H1 (cell line): Measurements from ENCODE around the gene FGF5. TPM values are rescaled to one million over a fixed set of nuclear protein-coding genes. Genes with fewer than 3 reads are reported as not detected.

Experiments used
- CTCF ChIA-PET: fragments of 300-600 bp; sonication (Branson Sonifier 250); formaldehyde crosslinking; loops from one replicate; lab custom pipeline; 2021; ENCODE audit not compliant: partially characterized antibody; lab: Charles Lee
- POLR2A ChIA-PET: fragments of 300-600 bp; sonication (Branson Sonifier 250); formaldehyde crosslinking; loops from one replicate; lab custom pipeline; 2021; ENCODE audit warnings: inconsistent platforms; ENCODE audit not compliant: partially characterized antibody; lab: Charles Lee
- DNase-seq, 2 experiments: peaks; one replicate each; pipeline versions ENCODE4 v3.0.0 to v3.0.0-alpha.2; 2010 to 2022; ENCODE audit warnings: low spot score in 2 of 2, low read depth in 1 of 2, mixed read lengths in 1 of 2
- FAIRE-seq: peaks from 2 replicates; lab custom pipeline; 2011; peaks lifted over from hg19 to GRCh38; lab: Jason Lieb, UNC
- H2AFZ ChIP-seq: 2 replicates; pipeline ENCODE4 v1.8.1; 2012; ENCODE audit warnings: low read length, inconsistent platforms
- H2AK5ac ChIP-seq: 2 replicates; pipeline ENCODE4 v1.6.1; 2013; ENCODE audit warnings: low read depth, low read length
- H2BK120ac ChIP-seq: replicated peaks from 2 replicates; pipeline ENCODE3; 2013; ENCODE audit warnings: low read depth, low read length, inconsistent platforms
- H2BK12ac ChIP-seq: 2 replicates; pipeline ENCODE4 v1.6.1; 2013; ENCODE audit warnings: low read depth, low read length
- H2BK15ac ChIP-seq: 2 replicates; pipeline ENCODE4 v1.6.1; 2013; ENCODE audit warnings: low read length
- H2BK20ac ChIP-seq: 2 replicates; pipeline ENCODE4 v1.6.1; 2013; ENCODE audit warnings: low read length
- H2BK5ac ChIP-seq: 2 replicates; pipeline ENCODE4 v1.6.1; 2013; ENCODE audit warnings: low read depth, low read length
- H3K14ac ChIP-seq: 2 replicates; pipeline ENCODE4 v1.6.1; 2013; ENCODE audit warnings: inconsistent platforms; ENCODE audit not compliant: insufficient read length
- H3K18ac ChIP-seq: 2 replicates; pipeline ENCODE4 v1.6.1; 2013; ENCODE audit warnings: low read length; ENCODE audit errors: extremely low read depth
- H3K23ac ChIP-seq: 2 replicates; pipeline ENCODE4 v1.6.1; 2013; ENCODE audit warnings: inconsistent platforms; ENCODE audit not compliant: insufficient read length
- H3K23me2 ChIP-seq: 2 replicates; pipeline ENCODE4 v1.6.1; 2013; ENCODE audit warnings: low read depth, low read length
- H3K27ac ChIP-seq: 2 replicates; pipeline ENCODE4 v1.6.1; 2011; ENCODE audit warnings: low read depth, low read length, inconsistent platforms
- H3K27me3 ChIP-seq, 4 experiments: replicated peaks in 1 of 4; 1 replicate in 1 of 4; 2 replicates in 3 of 4; pipeline versions ENCODE4 v1.6.1 to v1.8.1; 2011 to 2013; ENCODE audit warnings: low read length in 3 of 4, mild to moderate bottlenecking in 3 of 4, inconsistent platforms in 2 of 4, mixed read lengths in 2 of 4, moderate library complexity in 1 of 4; ENCODE audit not compliant: control insufficient read depth in 3 of 4, insufficient read depth in 3 of 4; ENCODE audit errors: extremely low read depth in 1 of 4
- H3K36me3 ChIP-seq, 4 experiments: 2 replicates each; pipeline versions ENCODE4 v1.6.1 to v1.8.1; 2011 to 2013; ENCODE audit warnings: mild to moderate bottlenecking in 4 of 4, low read length in 3 of 4, moderate library complexity in 2 of 4, control low read depth in 1 of 4, inconsistent platforms in 1 of 4; ENCODE audit not compliant: insufficient read depth in 4 of 4, control insufficient read depth in 2 of 4
- H3K4ac ChIP-seq: replicated peaks from 2 replicates; pipeline ENCODE3; 2013; ENCODE audit warnings: low read length, low read depth, mixed read lengths, inconsistent platforms; ENCODE audit not compliant: insufficient read length
- H3K4me1 ChIP-seq, 4 experiments: replicated peaks in 1 of 4; 1 replicate in 1 of 4; 2 replicates in 3 of 4; pipeline versions ENCODE4 v1.6.1 to v1.8.1; 2011 to 2013; ENCODE audit warnings: low read length in 3 of 4, inconsistent platforms in 2 of 4, mixed read lengths in 1 of 4; ENCODE audit not compliant: insufficient read depth in 4 of 4, control insufficient read depth in 3 of 4
- H3K4me2 ChIP-seq, 2 experiments: 2 replicates each; pipeline versions ENCODE4 v1.6.1 to v1.8.1; 2011 to 2013; ENCODE audit warnings: low read depth in 2 of 2, low read length in 2 of 2, control low read depth in 1 of 2, inconsistent platforms in 1 of 2, mild to moderate bottlenecking in 1 of 2; ENCODE audit not compliant: insufficient read depth in 1 of 2
- H3K4me3 ChIP-seq, 4 experiments: fragments of 200-600, 300-600 bp in 1 of 4; sonication (generic), shearing (Covaris generic), sonication (Bioruptor Twin) in 1 of 4; 2 replicates each; pipeline versions ENCODE4 v1.5.1 to v1.8.1; 2011 to 2016; ENCODE audit warnings: low read length in 4 of 4, low read depth in 3 of 4, control low read depth in 2 of 4, inconsistent platforms in 2 of 4, mild to moderate bottlenecking in 2 of 4, mixed read lengths in 1 of 4, moderate library complexity in 1 of 4; ENCODE audit not compliant: insufficient read depth in 2 of 4; ENCODE audit errors: extremely low read depth in 1 of 4
- H3K56ac ChIP-seq: replicated peaks from 2 replicates; pipeline ENCODE3; 2013; ENCODE audit warnings: low read depth, mild to moderate bottlenecking, mixed read lengths, low read length, inconsistent platforms; ENCODE audit not compliant: insufficient read length
- H3K79me1 ChIP-seq: 2 replicates; pipeline ENCODE4 v1.6.1; 2013; ENCODE audit warnings: low read depth, low read length, control low read depth
- H3K79me2 ChIP-seq, 2 experiments: 2 replicates each; pipeline versions ENCODE4 v1.6.1 to v1.8.1; 2012 to 2013; ENCODE audit warnings: low read length in 2 of 2, mild to moderate bottlenecking in 2 of 2, inconsistent platforms in 1 of 2; ENCODE audit not compliant: insufficient read depth in 2 of 2, control insufficient read depth in 1 of 2
- H3K9ac ChIP-seq, 4 experiments: replicated peaks in 1 of 4; 1 replicate in 1 of 4; 2 replicates in 3 of 4; pipeline versions ENCODE4 v1.6.1 to v1.8.1; 2011 to 2013; ENCODE audit warnings: low read depth in 3 of 4, low read length in 3 of 4, control low read depth in 2 of 4, mild to moderate bottlenecking in 2 of 4, moderate library complexity in 2 of 4, inconsistent platforms in 1 of 4; ENCODE audit errors: extremely low read depth in 1 of 4
- H3K9me3 ChIP-seq, 2 experiments: 2 replicates each; pipeline versions ENCODE4 v1.6.1 to v1.8.1; 2012 to 2013; ENCODE audit warnings: mild to moderate bottlenecking in 2 of 2, moderate library complexity in 2 of 2, control low read depth in 1 of 2, inconsistent platforms in 1 of 2, low read depth in 1 of 2, low read length in 1 of 2, mixed read lengths in 1 of 2; ENCODE audit not compliant: insufficient read depth in 2 of 2
- H4K20me1 ChIP-seq, 2 experiments: replicated peaks in 1 of 2; 2 replicates each; pipeline versions ENCODE3 to v1.8.1; 2011 to 2013; ENCODE audit warnings: inconsistent platforms in 2 of 2, low read length in 2 of 2, mild to moderate bottlenecking in 1 of 2; ENCODE audit not compliant: insufficient read depth in 2 of 2, control insufficient read depth in 1 of 2
- H4K5ac ChIP-seq: 2 replicates; pipeline ENCODE4 v1.6.1; 2013; ENCODE audit warnings: low read length, low read depth, mixed read lengths, inconsistent platforms; ENCODE audit not compliant: insufficient read length
- H4K8ac ChIP-seq: 2 replicates; pipeline ENCODE4 v1.8.0; 2013; ENCODE audit warnings: mild to moderate bottlenecking, moderate library complexity, low read length, inconsistent platforms; ENCODE audit not compliant: insufficient read depth; ENCODE audit errors: extremely low read depth
- H4K91ac ChIP-seq: replicated peaks from 2 replicates; pipeline ENCODE3; 2013; ENCODE audit warnings: low read length, mixed read lengths, inconsistent platforms; ENCODE audit not compliant: insufficient read length
- CTCF ChIP-seq, 3 experiments: IDR thresholded peaks; 1 replicate in 2 of 3; 2 replicates in 1 of 3; pipeline versions ENCODE4 v1.5.1 to v1.6.1; 2011; ENCODE audit warnings: low read length in 3 of 3, mild to moderate bottlenecking in 3 of 3, inconsistent platforms in 2 of 3, low read depth in 1 of 3, moderate library complexity in 1 of 3; ENCODE audit not compliant: insufficient read depth in 1 of 3; ENCODE audit errors: control extremely low read depth in 1 of 3
- EGR1 ChIP-seq: IDR thresholded peaks from 2 replicates; pipeline ENCODE4 v1.6.1; 2011; ENCODE audit warnings: low read depth, low read length, borderline replicate concordance
- POU5F1 ChIP-seq: IDR thresholded peaks from 2 replicates; pipeline ENCODE4 v1.6.1; 2011; ENCODE audit warnings: low read depth, mild to moderate bottlenecking, low read length, moderate library complexity
- polyA plus RNA-seq, 7 experiments: library from polyadenylated mRNA; depleted of rRNA in 3 of 7; stranded (reverse) in 5 of 7; unstranded in 2 of 7; fragments of >200 nt in 5 of 7; fragments of 200-250 nt in 2 of 7; gene quantifications; 1 replicate in 5 of 7; 2 replicates in 1 of 7; 4 replicates in 1 of 7; pipeline versions ENCODE4 v1.2.1 to v1.2.3, GENCODE V29; 2011 to 2013; ENCODE audit warnings: missing spikeins in 2 of 7, mixed read lengths in 2 of 7
- total RNA-seq: library from RNA; stranded (reverse); fragmentation: NEBNext Ultra II Directional; extraction: Animal tissue kit (Norgen Biotek cat#: 25700); gene quantifications from 2 replicates; pipeline ENCODE4 v1.2.1, GENCODE V29; 2021

The FGF5 gene
- total and polyA plus RNA-seq, 2 of the 8 experiments (the other 6 are each of a cell fraction or from before 2014, with no cell fraction given) = not detected

- Histone ChIP-seq H3K27me3 (no peaks in the 10 kb centered on the region), H3K18ac (no peak overlapping the region), H3K4me2 (no peak overlapping the region), H2BK15ac (no peak overlapping the region), H3K14ac (no peak overlapping the region), H2BK20ac (no peak overlapping the region), H4K91ac (no peak overlapping the region), H3K79me2 (no peaks in the 10 kb centered on the region), H3K4ac (no peak overlapping the region), H3K9ac (no peak overlapping the region), H3K56ac (no peak overlapping the region), H2BK12ac (no peak overlapping the region), H3K4me1 (no peaks in the 10 kb centered on the region), H3K23me2 (no peaks in the 10 kb centered on the region; the same call in 1 of the 2 replicates), H4K5ac (no peak overlapping the region), H2BK120ac (no peak overlapping the region), H3K27ac (no peak overlapping the region), H4K8ac (no peak overlapping the region), H4K20me1 (no peaks in the 10 kb centered on the region), H3K36me3 (no peaks in the 10 kb centered on the region; a peak in 1 of 8 replicates), H3K9me3 (no peaks in the 10 kb centered on the region), H3K79me1 (no peaks in the 10 kb centered on the region), H2AFZ (no peak overlapping the region), H2AK5ac (no peak overlapping the region), H2BK5ac (no peak overlapping the region), H3K23ac (no peak overlapping the region), H3K4me3 (no peak overlapping the region)
- no peak for DNase-seq
- CTCF ChIA-PET = interaction anchor here (0.5 to 1.6 kb wide), 2 partner anchors 31 to 1580 kb away, joined by 3 to 5 read pairs; no protein-coding TSS in a partner anchor
- FAIRE-seq = no peak
- POLR2A ChIA-PET = no interaction called here
- TF ChIP-seq POU5F1 (no peak), EGR1 (no peak), CTCF (IDR thresholded peaks at IDR 0.05; ENCODE audit: control extremely low read depth in 1 of 3, insufficient read depth in 1 of 3, low read depth in 1 of 3, low read length in 3 of 3) (no peak)
Measured at GRCh38 chr4:80252427-80252826, 14.0 kb upstream of the FGF5 start.
